Tibial nerve (tissue), 4 donors: Measurements from ENCODE around the gene SDK2. TPM values are rescaled to one million over a fixed set of nuclear protein-coding genes. Genes with fewer than 3 reads are reported as not detected.

ENCODE experiments used
- DNase-seq, 2 donors: peaks; one replicate each; pipeline ENCODE4 v3.0.0-alpha.2; 2019; ENCODE audit warnings: low spot score in 2 of 2
- H3K27ac ChIP-seq, 4 donors: fragments of 200-600 bp; sonication (generic) in 3 of 4; one replicate each; pipeline ENCODE4 v1.5.1; 2017 to 2019; ENCODE audit warnings: mild to moderate bottlenecking in 1 of 4
- H3K27me3 ChIP-seq, 2 donors: fragments of 200-600 bp; sonication (generic) in 1 of 2; one replicate each; pipeline versions ENCODE4 v1.5.1 to v1.6.0; 2017 to 2019
- H3K36me3 ChIP-seq, 3 donors: fragments of 200-600 bp; sonication (generic); one replicate each; pipeline ENCODE4 v1.5.1; 2018 to 2019
- H3K4me1 ChIP-seq, 4 donors: fragments of 200-600 bp; sonication (generic) in 3 of 4; one replicate each; pipeline ENCODE4 v1.5.1; 2017 to 2019
- H3K4me3 ChIP-seq, 4 donors: fragments of 200-600 bp; sonication (generic) in 3 of 4; one replicate each; pipeline ENCODE4 v1.5.1; 2017 to 2019; ENCODE audit warnings: mild to moderate bottlenecking in 1 of 4, moderate library complexity in 1 of 4
- H3K9me3 ChIP-seq, 4 donors: fragments of 200-600 bp; sonication (generic) in 3 of 4; one replicate each; pipeline ENCODE4 v1.5.1; 2017 to 2019
- EP300 ChIP-seq, 2 donors: sonication (generic); formaldehyde crosslinking; IDR thresholded peaks; one replicate each; pipeline ENCODE4 v1.6.1; 2017; ENCODE audit warnings: antibody characterized with exemption in 2 of 2, mild to moderate bottlenecking in 1 of 2
- POLR2A ChIP-seq, 2 donors: fragments of 450-650 bp; IDR thresholded peaks; one replicate each; pipeline ENCODE4 v1.6.1; 2017; ENCODE audit warnings: antibody characterized with exemption in 2 of 2, mild to moderate bottlenecking in 2 of 2, moderate library complexity in 2 of 2
- WGBS, 2 donors: methylation state at CpG; one replicate each; pipeline ENCODE4 v1.1.5; 2018; 5-methylcytosine and 5-hydroxymethylcytosine counted together
- total RNA-seq, 4 donors: library from RNA; depleted of rRNA; stranded (reverse); fragments of >200 nt; gene quantifications; one replicate each; pipeline ENCODE4 v1.1.0, GENCODE V29; 2016
- TF ChIP-seq, protein P1 (sequence below), 5 experiments: fragments of 200-600 bp in 3 of 5; fragments of 450-650 bp in 2 of 5; sonication (generic) in 3 of 5; IDR thresholded peaks; one replicate each; pipeline ENCODE4 v1.5.1; 2016 to 2019; ENCODE audit warnings: antibody characterized with exemption in 5 of 5, mild to moderate bottlenecking in 3 of 5, moderate library complexity in 2 of 5

SDK2 gene
- total RNA-seq, 4 donors from 2014 or later = 3.1 to 6.3 (median 4.6) TPM

DNA sequence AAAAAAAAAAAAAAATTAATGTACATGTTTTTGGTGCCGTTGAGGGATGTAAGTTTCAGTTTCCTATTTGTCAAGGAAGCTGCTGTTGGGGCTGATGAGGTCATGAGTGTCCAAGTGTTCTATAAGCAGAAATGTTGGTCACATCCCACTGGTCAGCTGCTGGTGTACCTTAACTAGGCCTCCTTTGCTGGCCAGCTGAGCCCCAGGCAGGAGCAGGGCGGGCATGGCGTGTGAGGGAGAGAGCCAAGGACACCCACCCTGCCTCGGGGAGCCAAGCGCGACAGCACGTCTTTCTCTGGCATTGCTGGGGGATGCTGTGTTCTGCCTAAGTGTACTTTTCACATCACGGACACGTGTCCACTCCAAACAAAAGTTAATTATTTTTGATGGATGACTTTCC, 224.4 kb downstream of the SDK2 start:
- H3K27ac ChIP-seq = no peak overlapping the region
- peaks cover 0 to 62% (median 0%) of the 10 kb centered on the region in 3 donors for H3K36me3 ChIP-seq
- no peaks in the 10 kb centered on the region for H3K27me3 ChIP-seq
- no peaks in the 10 kb centered on the region for H3K9me3 ChIP-seq
- TF ChIP-seq POLR2A (IDR thresholded peaks at IDR 0.05) = no peak
- TF ChIP-seq, protein P1, sequence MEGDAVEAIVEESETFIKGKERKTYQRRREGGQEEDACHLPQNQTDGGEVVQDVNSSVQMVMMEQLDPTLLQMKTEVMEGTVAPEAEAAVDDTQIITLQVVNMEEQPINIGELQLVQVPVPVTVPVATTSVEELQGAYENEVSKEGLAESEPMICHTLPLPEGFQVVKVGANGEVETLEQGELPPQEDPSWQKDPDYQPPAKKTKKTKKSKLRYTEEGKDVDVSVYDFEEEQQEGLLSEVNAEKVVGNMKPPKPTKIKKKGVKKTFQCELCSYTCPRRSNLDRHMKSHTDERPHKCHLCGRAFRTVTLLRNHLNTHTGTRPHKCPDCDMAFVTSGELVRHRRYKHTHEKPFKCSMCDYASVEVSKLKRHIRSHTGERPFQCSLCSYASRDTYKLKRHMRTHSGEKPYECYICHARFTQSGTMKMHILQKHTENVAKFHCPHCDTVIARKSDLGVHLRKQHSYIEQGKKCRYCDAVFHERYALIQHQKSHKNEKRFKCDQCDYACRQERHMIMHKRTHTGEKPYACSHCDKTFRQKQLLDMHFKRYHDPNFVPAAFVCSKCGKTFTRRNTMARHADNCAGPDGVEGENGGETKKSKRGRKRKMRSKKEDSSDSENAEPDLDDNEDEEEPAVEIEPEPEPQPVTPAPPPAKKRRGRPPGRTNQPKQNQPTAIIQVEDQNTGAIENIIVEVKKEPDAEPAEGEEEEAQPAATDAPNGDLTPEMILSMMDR (IDR thresholded peaks at IDR 0.05) = no peak
- no peak for TF ChIP-seq EP300 (IDR thresholded peaks at IDR 0.05)
- no peaks in the 10 kb centered on the region for H3K4me1 ChIP-seq
- 56 to 70% methylated on average over 9 of the region's 9 CpGs for WGBS, 2 donors
- no peak overlapping the region for H3K4me3 ChIP-seq
- DNase-seq = no peak

DNA sequence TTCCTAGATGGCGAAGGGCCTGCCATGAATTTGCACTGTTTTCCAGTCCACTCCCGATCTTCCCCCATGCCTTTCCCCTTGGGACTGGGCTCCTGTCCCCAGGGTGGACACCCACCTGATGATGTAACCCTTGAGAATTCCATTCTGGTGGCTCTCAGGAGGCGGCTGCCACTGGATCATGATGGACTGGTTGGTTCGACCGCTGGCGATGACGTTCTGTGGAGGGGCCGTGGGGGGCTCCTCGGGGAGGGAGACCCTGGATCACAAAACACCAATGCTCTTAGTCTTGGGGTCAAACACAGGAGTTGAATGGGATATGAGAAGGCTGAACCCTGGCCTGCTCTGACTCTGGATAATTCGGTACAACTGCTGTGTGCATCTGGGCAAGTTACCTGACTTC, 225.2 kb downstream of the SDK2 start:
- Histone ChIP-seq H3K9me3 (no peaks in the 10 kb centered on the region), H3K36me3 (peaks cover 0 to 66% (median 0%) of the 10 kb centered on the region in 3 donors), H3K4me3 (no peak overlapping the region), H3K4me1 (no peaks in the 10 kb centered on the region), H3K27me3 (no peaks in the 10 kb centered on the region), H3K27ac (no peak overlapping the region)
- no peak for DNase-seq
- TF ChIP-seq, protein P1 (IDR thresholded peaks at IDR 0.05) = no peak
- TF ChIP-seq EP300 (IDR thresholded peaks at IDR 0.05) = no peak
- no peak for TF ChIP-seq POLR2A (IDR thresholded peaks at IDR 0.05)
- 80 to 87% methylated on average over 9 to 10 of the region's 10 CpGs for WGBS, 2 donors

- H3K4me1 ChIP-seq = peaks cover 0 to 10% (median 4%) of the 10 kb centered on the region in 4 donors
- WGBS, 2 donors = 95 to 97% methylated on average over 14 to 15 of the region's 15 CpGs
- no peaks in the 10 kb centered on the region for H3K27me3 ChIP-seq
- no peaks in the 10 kb centered on the region for H3K9me3 ChIP-seq
- TF ChIP-seq, protein P1 (IDR thresholded peaks at IDR 0.05) = no peak
- TF ChIP-seq POLR2A (IDR thresholded peaks at IDR 0.05) = no peak
- H3K27ac ChIP-seq = no peak overlapping the region
- H3K36me3 ChIP-seq = peaks cover 0 to 38% (median 0%) of the 10 kb centered on the region in 3 donors
- no peak overlapping the region for H3K4me3 ChIP-seq
- no peak for DNase-seq
These were observed 228.5 kb downstream of the SDK2 start for GRCh38 chr17:73415782-73416181.

DNA sequence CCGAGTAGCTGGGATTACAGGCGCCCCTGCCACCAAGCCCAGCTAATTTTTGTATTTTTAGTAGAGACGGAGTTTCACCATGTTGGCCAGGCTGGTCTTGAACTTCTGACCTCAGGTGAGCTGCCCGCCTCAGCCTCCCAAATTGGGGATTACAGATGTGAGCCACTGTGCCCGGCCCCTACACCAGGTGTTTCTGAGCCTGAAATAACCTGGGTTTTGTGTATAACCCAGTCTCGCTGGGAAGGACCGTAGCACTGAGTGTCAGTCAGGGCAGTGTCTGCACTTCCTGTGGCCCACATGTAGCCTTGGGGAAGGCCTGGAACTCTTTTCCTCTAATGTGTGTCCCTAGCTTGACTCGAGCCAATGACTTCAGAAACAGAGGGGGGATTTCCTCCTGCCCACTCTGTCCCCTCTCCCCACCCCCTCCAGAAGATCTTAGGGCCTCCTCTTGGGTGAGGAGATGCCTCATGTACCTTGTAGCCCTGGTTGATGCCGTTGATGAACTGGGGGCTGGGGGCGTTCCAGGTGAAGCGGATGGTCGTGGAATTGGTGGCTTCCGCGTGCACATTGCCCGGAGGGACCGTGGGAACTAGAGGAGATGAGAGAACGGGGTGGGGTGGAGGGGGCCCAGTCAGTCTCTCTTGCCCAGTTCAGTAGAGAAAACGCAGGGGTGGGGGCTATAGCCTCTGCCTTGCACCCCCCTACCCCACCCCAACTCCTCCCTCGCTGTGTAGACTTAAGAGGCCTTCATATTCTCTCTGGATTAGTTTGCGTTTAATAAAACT, 229.9 kb downstream of the SDK2 start:
- no peak for DNase-seq

DNA sequence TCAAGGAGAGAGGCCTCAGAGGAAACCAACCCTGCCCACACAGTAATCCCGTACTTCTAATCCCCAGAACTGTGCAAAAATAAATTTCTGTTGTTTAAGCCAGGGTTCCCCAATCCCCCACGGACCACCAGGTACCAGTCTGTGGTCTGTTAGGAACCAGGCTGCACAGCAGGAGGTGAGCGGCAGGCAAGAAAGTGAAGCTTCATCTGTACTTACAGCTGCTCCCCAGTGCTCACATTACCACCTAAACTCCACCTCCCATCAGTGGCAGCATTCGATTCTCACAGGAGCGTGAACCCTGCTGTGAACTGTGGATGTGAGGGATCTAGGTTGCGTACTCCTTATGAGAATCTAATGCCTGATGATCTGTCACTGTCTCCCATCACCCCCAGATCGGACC, 231.3 kb downstream of the SDK2 start:
- 73 to 78% methylated on average over 7 of the region's 7 CpGs for WGBS, 2 donors

More for the DNA sequence above, 229.9 kb downstream of the SDK2 start:
- WGBS, 2 donors = 83 to 93% methylated on average over 20 of the region's 20 CpGs
- H3K4me1 ChIP-seq = peaks cover 0 to 16% (median 8%) of the 10 kb centered on the region in 4 donors
- H3K9me3 ChIP-seq = no peaks in the 10 kb centered on the region
- H3K27ac ChIP-seq = no peak overlapping the region
- TF ChIP-seq POLR2A (IDR thresholded peaks at IDR 0.05) (no peak), EP300 (IDR thresholded peaks at IDR 0.05) (no peak)
- TF ChIP-seq, protein P1 (IDR thresholded peaks at IDR 0.05) = no peak
- H3K36me3 ChIP-seq = peaks cover 0 to 30% (median 0%) of the 10 kb centered on the region in 3 donors
- no peaks in the 10 kb centered on the region for H3K27me3 ChIP-seq
- no peak overlapping the region for H3K4me3 ChIP-seq

More for the DNA sequence above, 231.3 kb downstream of the SDK2 start:
- Histone ChIP-seq H3K27ac (no peak overlapping the region), H3K27me3 (no peaks in the 10 kb centered on the region), H3K36me3 (peaks cover 0 to 23% (median 0%) of the 10 kb centered on the region in 3 donors), H3K4me3 (no peak overlapping the region), H3K4me1 (peaks cover 0 to 16% (median 8%) of the 10 kb centered on the region in 4 donors), H3K9me3 (no peaks in the 10 kb centered on the region)
- DNase-seq = no peak
- TF ChIP-seq EP300 (IDR thresholded peaks at IDR 0.05) = no peak
- TF ChIP-seq, protein P1 (IDR thresholded peaks at IDR 0.05) = no peak
- TF ChIP-seq POLR2A (IDR thresholded peaks at IDR 0.05) = no peak
